Ecto neural progenitor cell (in vitro differentiated cells): Measurements from ENCODE around the gene RBP5.

Experiments
- DNase-seq: peaks from one replicate; pipeline ENCODE4 v3.0.0-alpha.2; 2018; ENCODE audit warnings: low spot score

The RBP5 gene

DNA sequence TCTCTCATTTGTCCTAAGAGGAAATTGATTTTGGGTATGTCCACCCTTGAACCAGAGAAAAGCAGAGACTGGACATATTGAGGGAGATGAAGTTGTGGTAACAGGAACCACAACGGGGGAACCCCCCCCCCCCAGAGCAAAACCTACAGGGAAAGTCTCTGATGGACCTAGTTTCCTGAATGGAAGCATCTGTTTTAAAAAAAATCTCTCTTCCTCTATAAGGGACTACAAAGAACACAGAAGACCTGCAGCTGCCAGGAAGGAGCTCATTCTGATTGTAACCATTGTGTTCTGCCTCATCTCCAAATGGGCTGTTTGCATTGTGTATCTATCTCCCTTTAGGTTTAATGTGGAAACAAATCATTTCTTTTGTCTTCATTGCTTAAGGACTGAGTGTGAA is 54.7 kb downstream of the RBP5 start:
- DNase-seq, result no peak
